ENCODE results near the gene PACRGL. TPM values are rescaled to one million over a fixed set of nuclear protein-coding genes. Genes with fewer than 3 reads are reported as not detected.

Gene PACRGL
- total and polyA plus RNA-seq, 10 of the 15 experiments (the other 5 are each of a cell fraction or from before 2014, with no cell fraction given) = 1.7 to 17.2 (median 7.3) TPM

- no TSS peak for BruUV-seq (replicated peaks)
- 100% methylated on average over 2 of the region's 2 CpGs for WGBS (ENCODE audit: insufficient coverage, insufficient replicate concordance, low lambda C conversion rate, missing lambda C conversion rate)
- no peak for ATAC-seq
- CTCF ChIA-PET = no interaction called here
- Histone ChIP-seq H3K36me3 (ENCODE audit: control insufficient read depth in 2 of 2, insufficient read depth in 2 of 2, low read length in 1 of 2) (peaks cover 0 to 5% of the 10 kb centered on the region in 2 experiments; a peak in 1 of 4 replicates), H3K9ac (ENCODE audit: control insufficient read depth, insufficient read depth, low read length) (no peak overlapping the region), H3K27ac (ENCODE audit: control insufficient read depth, insufficient read depth) (no peak overlapping the region), H3K79me2 (ENCODE audit: control insufficient read depth, insufficient read depth, low read length) (no peaks in the 10 kb centered on the region), H3K4me3 (no peak overlapping the region), H3K9me3 (replicated peaks; ENCODE audit: control insufficient read depth, insufficient read depth, low read length) (no peaks in the 10 kb centered on the region; the same call in 2 of the 3 replicates), H3K27me3 (replicated peaks in 1 of 2; ENCODE audit: control insufficient read depth in 2 of 2, insufficient read depth in 2 of 2, low read length in 1 of 2) (no peaks in the 10 kb centered on the region), H3K4me2 (ENCODE audit: control insufficient read depth, insufficient read depth) (no peak overlapping the region), H2AFZ (ENCODE audit: control insufficient read depth, low read depth, low read length) (no peak overlapping the region), H3K4me1 (ENCODE audit: control insufficient read depth, insufficient read depth, low read length) (no peaks in the 10 kb centered on the region), H4K20me1 (ENCODE audit: control insufficient read depth, insufficient read depth) (no peaks in the 10 kb centered on the region)
- RAD21 ChIA-PET (ENCODE audit: unreplicated experiment) = no interaction called here
- no peak for FAIRE-seq
- intact Hi-C loops (cut with micrococcal nuclease; ENCODE audit: unreplicated experiment) = no loop called here
- TF ChIP-seq HSF1 (IDR thresholded peaks at IDR 0.05; ENCODE audit: low read depth, low read length) = no peak
- no peak for TF ChIP-seq SUZ12 (IDR thresholded peaks at IDR 0.05; ENCODE audit: unreplicated experiment)
- TF ChIP-seq MLLT1 (IDR thresholded peaks at IDR 0.05) = no peak
- no peak for TF ChIP-seq SMARCA5 (IDR thresholded peaks at IDR 0.05)
- SMC1A ChIA-PET (ENCODE audit: uncharacterized antibody, unreplicated experiment) = interaction anchor here (0.6 kb wide), 1 partner anchor 350 kb away, joined by 3 read pairs; no protein-coding TSS in a partner anchor
- in situ Hi-C loops (cut with MboI) = no loop called here
- no peak for DNase-seq (ENCODE audit: low read depth, low spot score)
- POLR2A ChIA-PET = interaction anchor here (1.3 kb wide), 1 partner anchor 10 kb away, joined by 3 read pairs; no protein-coding TSS in a partner anchor
These were observed 11.1 kb downstream of the PACRGL start for GRCh38 chr4:20711335-20711734.
